Muscle layer of colon (tissue), 2 donors: Measurements from ENCODE around the gene PDGFD.

Experiments
- H3K27ac ChIP-seq: one replicate; pipeline ENCODE4 v1.7.0; 2013; ENCODE audit warnings: low read depth, mild to moderate bottlenecking, low read length, moderate library complexity
- H3K27me3 ChIP-seq, 2 donors: one replicate each; pipeline ENCODE4 v1.7.0; 2013; ENCODE audit warnings: low read length in 2 of 2, mild to moderate bottlenecking in 2 of 2; ENCODE audit not compliant: insufficient read depth in 2 of 2, control insufficient read depth in 1 of 2
- H3K36me3 ChIP-seq: one replicate; pipeline ENCODE4 v1.7.0; 2013; ENCODE audit warnings: mild to moderate bottlenecking, low read length; ENCODE audit not compliant: insufficient read depth
- H3K4me1 ChIP-seq: one replicate; pipeline ENCODE4 v1.7.0; 2013; ENCODE audit warnings: mild to moderate bottlenecking, low read length; ENCODE audit not compliant: insufficient read depth
- H3K4me3 ChIP-seq, 2 donors: one replicate each; pipeline ENCODE4 v1.7.0; 2013; ENCODE audit warnings: low read length in 2 of 2, low read depth in 1 of 2, mild to moderate bottlenecking in 1 of 2, moderate library complexity in 1 of 2
- H3K9ac ChIP-seq: one replicate; pipeline ENCODE4 v1.7.0; 2013; ENCODE audit warnings: low read length
- H3K9me3 ChIP-seq: one replicate; pipeline ENCODE4 v1.7.0; 2013; ENCODE audit warnings: mild to moderate bottlenecking, low read length
- donor health status: abdominal sarcoma.
- donor health status: Adenocarcinoma of cecum.

The PDGFD gene

DNA sequence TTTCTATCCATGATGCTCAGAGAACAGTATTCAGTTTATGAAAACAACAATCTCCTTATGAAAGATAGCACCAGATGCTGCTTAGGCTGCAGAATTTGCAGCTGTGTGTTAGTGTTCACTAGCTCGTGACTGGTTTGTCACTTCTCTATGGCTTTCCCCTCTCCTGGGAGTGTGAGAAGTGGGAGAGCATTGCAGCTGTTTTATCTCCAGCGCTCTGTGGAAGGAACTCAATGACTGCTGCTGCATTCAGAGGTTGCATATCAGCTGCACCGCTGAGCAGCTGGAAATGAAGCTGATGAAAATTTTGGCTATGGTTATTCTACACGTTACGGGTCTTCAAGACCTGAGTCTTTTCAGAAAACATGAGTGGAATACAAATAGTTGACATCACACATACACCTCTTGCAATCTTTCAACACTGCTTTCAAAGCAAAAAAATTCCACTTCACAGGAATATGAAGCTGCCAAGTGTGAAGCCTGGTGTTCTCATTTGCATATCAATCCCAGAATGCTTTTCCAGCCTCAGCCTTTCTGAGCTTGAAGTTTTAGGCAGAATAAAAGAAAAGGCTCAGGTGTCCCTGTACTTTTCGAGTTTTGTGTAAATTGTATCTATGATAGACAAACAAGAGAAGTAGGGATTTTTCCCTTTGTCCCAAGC is 276.8 kb downstream of the PDGFD start:
- no peaks in the 10 kb centered on the region for H3K9me3 ChIP-seq
- no peaks in the 10 kb centered on the region for H3K4me1 ChIP-seq
- no peaks in the 10 kb centered on the region for H3K36me3 ChIP-seq
- H3K4me3 ChIP-seq: no peak overlapping the region
- no peak overlapping the region for H3K27ac ChIP-seq
- no peak overlapping the region for H3K9ac ChIP-seq
- H3K27me3 ChIP-seq: no peaks in the 10 kb centered on the region

DNA sequence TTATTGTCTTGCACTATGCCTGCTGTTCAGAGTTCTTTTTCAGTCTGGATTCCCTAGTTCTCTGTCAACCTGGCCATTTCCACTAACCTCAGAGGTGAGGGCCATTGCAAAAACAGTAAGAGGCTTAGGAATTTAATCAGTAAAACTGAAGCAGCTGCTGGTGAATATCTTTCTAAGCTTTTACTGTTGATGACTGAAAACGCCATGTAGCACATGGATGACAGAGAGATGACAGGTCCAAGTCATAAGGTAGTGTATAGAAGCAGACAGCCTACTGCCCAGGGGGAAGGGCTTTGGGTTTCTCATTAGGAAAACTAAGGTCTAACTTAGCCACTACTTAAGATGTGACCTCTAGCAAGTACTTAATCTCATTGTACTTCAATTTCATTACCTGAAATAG is 280.1 kb downstream of the PDGFD start:
- Histone ChIP-seq H3K36me3 (no peaks in the 10 kb centered on the region), H3K27ac (no peak overlapping the region), H3K4me3 (no peak overlapping the region)

DNA sequence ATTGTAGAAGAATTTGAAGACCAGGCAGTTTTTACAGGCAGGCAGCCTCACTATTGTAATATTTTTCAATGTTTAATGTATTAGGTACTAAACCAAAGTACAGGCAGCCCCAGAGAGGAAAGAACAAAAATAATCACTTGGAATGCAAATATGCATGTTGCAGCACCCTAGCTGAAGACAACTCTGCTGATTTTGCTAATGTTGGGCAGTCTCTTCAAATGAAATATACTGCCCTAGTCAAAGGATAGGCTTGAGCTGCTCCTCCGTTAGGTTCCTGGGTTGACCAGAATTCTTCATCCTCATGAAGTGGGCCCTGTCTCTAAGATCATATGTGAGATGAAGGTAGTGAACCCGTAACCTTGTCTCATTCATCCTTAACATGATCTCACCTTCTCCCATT is 280.7 kb downstream of the PDGFD start:
- H3K36me3 ChIP-seq: no peaks in the 10 kb centered on the region

More for the DNA sequence above, 280.1 kb downstream of the PDGFD start:
- Histone ChIP-seq H3K9me3 (no peaks in the 10 kb centered on the region), H3K27me3 (no peaks in the 10 kb centered on the region), H3K9ac (no peak overlapping the region), H3K4me1 (no peaks in the 10 kb centered on the region)

DNA sequence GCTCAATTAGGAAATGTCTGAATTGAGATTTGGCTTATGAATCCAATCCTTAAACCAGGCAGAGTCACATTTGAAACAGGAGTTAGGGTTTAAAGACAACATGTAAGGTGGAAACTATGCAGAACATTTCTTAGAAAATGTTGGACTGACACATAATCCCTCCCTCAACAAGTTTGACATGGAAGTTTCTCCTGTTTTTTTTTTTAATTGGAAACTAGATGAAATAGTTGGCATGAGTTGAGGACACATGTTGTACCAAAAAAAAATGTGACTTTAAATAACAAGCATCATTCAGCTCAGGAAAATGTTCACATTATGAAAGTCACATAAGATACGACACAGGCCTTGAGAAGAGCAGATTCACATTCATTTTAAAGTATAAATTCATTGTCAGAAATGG is 282.4 kb downstream of the PDGFD start:
- no peaks in the 10 kb centered on the region for H3K27me3 ChIP-seq
- H3K4me3 ChIP-seq: no peak overlapping the region
- H3K36me3 ChIP-seq: no peaks in the 10 kb centered on the region
- no peak overlapping the region for H3K9ac ChIP-seq
- H3K9me3 ChIP-seq: no peaks in the 10 kb centered on the region
- H3K4me1 ChIP-seq: no peaks in the 10 kb centered on the region
- no peak overlapping the region for H3K27ac ChIP-seq

More for the DNA sequence above, 280.7 kb downstream of the PDGFD start:
- Histone ChIP-seq H3K9ac (no peak overlapping the region), H3K4me1 (no peaks in the 10 kb centered on the region), H3K27me3 (no peaks in the 10 kb centered on the region), H3K27ac (no peak overlapping the region), H3K4me3 (no peak overlapping the region), H3K9me3 (no peaks in the 10 kb centered on the region)

DNA sequence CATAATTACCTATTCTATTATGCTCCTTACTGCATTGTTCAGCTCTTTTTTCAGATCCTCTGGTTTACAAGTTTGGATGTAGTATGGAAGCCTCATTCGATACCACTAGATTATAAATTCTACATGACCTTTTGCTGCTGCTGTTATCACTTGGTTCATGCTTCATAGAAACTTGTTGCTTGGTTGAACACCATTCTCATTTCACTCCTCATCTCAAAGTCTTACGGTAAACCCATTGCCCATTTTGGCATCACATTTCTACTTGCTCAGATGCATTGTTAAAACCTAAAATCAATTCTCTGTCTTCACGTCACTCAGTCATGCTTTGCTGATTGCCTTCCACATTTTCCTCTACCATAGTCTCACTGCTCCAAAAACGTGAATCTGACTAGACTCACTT is 283.0 kb downstream of the PDGFD start:
- Histone ChIP-seq H3K27me3 (no peaks in the 10 kb centered on the region), H3K27ac (no peak overlapping the region), H3K9me3 (no peaks in the 10 kb centered on the region), H3K4me3 (no peak overlapping the region), H3K36me3 (no peaks in the 10 kb centered on the region), H3K9ac (no peak overlapping the region), H3K4me1 (no peaks in the 10 kb centered on the region)

DNA sequence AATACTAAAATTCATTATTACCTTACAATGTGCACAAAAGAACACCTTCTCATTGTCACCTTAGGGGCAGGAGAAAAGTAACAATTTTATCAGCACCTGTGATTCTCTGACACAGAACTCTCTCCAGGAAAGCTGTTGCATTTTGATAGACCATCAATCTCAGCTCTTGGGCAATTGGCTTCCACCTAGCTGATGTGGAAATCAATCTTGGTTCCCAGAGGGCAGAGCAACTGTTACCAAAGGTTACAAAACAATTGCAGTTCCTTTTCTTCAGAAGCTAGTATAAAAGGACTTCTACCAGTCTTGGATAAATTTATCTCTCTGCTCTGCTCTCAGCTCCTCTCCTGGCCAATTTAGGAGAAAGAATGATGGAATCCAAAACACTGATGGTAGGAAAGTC is 285.3 kb downstream of the PDGFD start:
- no peaks in the 10 kb centered on the region for H3K27me3 ChIP-seq
- H3K9ac ChIP-seq: no peak overlapping the region
- H3K27ac ChIP-seq: no peak overlapping the region
- no peaks in the 10 kb centered on the region for H3K9me3 ChIP-seq
- H3K4me1 ChIP-seq: no peaks in the 10 kb centered on the region
- H3K36me3 ChIP-seq: no peaks in the 10 kb centered on the region
- no peak overlapping the region for H3K4me3 ChIP-seq

DNA sequence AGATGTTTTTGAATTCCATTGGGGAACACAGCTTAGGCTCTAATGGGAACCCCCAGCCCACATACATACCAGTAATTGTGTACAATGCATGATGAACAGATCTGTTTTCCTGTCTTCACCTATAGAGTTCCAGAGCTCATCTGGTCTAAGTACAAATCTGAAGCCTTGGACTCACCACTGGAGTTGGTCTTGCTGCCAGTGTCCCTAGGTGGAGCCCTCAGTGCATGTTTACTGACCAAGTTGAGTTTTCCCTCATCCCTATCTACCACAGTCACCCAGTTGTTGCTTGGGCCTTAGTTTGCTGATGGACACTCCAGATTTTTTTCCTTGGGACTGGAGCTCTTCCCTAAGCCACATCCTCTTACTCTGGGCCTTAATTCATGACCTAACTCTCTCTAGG is 286.7 kb downstream of the PDGFD start:
- no peak overlapping the region for H3K9ac ChIP-seq
- H3K4me3 ChIP-seq: no peak overlapping the region
- H3K36me3 ChIP-seq: no peaks in the 10 kb centered on the region
- no peaks in the 10 kb centered on the region for H3K27me3 ChIP-seq
- no peaks in the 10 kb centered on the region for H3K9me3 ChIP-seq
- no peak overlapping the region for H3K27ac ChIP-seq
- H3K4me1 ChIP-seq: no peaks in the 10 kb centered on the region

DNA sequence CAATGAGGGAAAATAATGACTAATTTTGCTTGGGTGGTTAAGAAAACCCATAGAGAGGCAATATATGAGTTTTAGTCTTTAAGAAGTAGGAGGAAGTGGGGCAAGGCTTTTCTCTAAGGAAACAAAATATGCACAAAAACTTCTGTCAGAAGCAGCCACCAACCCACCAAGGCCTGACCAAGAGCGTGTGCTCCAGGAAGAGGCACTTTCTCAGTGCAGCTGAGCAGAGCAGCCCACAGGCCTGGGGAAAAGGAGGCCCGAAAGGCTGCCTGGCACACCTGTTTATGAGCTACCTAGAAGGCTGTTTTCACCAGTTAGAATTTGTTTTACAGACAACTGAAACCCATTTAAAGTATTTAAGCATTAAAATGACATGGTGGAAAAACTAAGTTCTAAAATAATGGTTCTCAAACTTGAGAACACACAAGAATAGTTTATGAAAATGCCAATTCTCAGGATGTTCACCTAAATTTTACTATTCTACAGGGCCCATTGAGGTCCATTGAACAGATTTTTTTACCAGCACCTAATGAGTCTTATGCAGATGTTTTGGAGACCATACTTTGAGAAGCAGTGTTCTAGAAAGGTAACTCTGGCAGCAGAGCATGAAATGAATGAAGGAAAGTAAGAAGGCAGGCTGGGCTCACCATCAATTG is 288.0 kb downstream of the PDGFD start:
- no peak overlapping the region for H3K27ac ChIP-seq
- no peaks in the 10 kb centered on the region for H3K4me1 ChIP-seq
- H3K9me3 ChIP-seq: no peaks in the 10 kb centered on the region
- no peak overlapping the region for H3K9ac ChIP-seq
- no peaks in the 10 kb centered on the region for H3K27me3 ChIP-seq
- H3K36me3 ChIP-seq: no peaks in the 10 kb centered on the region
- H3K4me3 ChIP-seq: no peak overlapping the region

DNA sequence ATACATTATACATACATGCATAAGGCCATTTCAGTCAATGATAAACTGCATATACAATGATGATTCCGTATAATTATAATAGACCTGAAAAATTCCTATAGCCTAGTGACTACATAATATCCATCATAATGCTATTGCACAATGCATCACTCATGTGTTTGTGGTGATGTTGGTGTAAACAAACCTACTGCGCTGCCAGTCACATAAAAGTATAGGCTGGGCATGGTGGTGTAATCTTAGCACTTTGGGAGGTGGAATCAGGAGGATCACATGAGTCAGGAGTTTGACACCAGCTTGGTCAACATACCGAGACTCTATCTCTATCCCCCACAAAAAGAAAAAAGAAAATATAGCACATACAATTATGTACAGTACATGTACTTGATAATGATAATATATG is 291.2 kb downstream of the PDGFD start:
- Histone ChIP-seq H3K27ac (no peak overlapping the region), H3K9me3 (no peaks in the 10 kb centered on the region), H3K4me3 (no peak overlapping the region), H3K4me1 (no peaks in the 10 kb centered on the region), H3K36me3 (no peaks in the 10 kb centered on the region), H3K9ac (no peak overlapping the region), H3K27me3 (no peaks in the 10 kb centered on the region)

DNA sequence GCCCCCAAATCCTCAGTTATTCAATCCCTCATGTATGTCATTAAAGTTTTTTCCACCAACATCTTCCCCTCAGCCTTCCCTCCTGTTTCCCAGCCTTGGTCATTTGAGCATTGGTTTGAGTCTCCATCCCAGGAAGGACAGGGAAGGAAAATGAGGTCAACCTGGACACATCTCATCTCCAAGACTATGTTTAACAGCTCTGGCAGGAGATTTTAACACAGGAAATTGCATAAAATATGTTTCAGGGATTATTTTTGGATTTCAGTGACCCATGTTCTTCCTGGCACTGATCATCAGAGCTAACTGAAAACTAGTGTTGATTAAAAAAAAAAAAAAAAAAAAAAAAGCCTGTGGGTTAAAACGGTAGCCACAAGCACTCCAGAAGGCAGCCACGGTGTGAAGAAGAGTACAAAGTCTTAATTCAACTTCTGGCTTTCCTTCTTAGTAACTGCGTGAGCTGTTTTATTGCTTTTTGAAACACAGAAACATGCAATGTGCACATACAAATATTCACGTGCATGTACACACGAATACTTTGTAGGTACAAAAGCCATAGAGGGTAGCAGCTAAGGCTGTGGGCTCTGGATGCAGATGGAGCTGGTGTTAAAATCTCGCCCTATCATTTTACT is 291.9 kb downstream of the PDGFD start:
- Histone ChIP-seq H3K9ac (no peak overlapping the region), H3K4me3 (no peak overlapping the region), H3K9me3 (no peaks in the 10 kb centered on the region), H3K27ac (no peak overlapping the region), H3K4me1 (no peaks in the 10 kb centered on the region), H3K27me3 (no peaks in the 10 kb centered on the region), H3K36me3 (no peaks in the 10 kb centered on the region)

DNA sequence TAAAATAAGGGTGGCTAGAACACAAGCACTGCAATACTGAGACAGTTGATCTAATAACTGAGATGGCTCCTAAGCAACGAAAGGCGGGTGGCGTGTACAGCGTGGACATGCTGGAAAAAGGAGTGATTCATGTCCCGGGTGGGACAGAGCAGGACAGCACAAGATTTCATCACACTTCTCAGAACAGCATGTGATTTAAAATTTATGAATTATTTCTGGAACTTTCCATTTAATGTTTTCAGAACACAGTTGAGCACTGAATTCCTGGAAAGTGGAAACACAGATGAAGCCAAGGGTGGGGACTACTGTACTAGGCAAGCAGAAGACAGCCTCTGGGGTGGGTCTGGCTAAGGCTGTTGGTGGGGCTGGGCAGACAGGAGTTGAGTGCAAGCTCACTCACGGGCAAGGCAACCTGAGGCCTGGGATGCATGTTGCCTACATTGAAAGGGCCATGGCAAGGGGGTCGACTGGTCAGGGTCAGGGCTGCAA is 293.1 kb downstream of the PDGFD start:
- H3K4me3 ChIP-seq: no peak overlapping the region
- H3K4me1 ChIP-seq: no peaks in the 10 kb centered on the region
- no peak overlapping the region for H3K9ac ChIP-seq
- no peaks in the 10 kb centered on the region for H3K36me3 ChIP-seq
- no peaks in the 10 kb centered on the region for H3K27me3 ChIP-seq
- H3K27ac ChIP-seq: no peak overlapping the region
- H3K9me3 ChIP-seq: no peaks in the 10 kb centered on the region
